Measurements from ENCODE around the gene TMEM235.

The TMEM235 gene

DNA sequence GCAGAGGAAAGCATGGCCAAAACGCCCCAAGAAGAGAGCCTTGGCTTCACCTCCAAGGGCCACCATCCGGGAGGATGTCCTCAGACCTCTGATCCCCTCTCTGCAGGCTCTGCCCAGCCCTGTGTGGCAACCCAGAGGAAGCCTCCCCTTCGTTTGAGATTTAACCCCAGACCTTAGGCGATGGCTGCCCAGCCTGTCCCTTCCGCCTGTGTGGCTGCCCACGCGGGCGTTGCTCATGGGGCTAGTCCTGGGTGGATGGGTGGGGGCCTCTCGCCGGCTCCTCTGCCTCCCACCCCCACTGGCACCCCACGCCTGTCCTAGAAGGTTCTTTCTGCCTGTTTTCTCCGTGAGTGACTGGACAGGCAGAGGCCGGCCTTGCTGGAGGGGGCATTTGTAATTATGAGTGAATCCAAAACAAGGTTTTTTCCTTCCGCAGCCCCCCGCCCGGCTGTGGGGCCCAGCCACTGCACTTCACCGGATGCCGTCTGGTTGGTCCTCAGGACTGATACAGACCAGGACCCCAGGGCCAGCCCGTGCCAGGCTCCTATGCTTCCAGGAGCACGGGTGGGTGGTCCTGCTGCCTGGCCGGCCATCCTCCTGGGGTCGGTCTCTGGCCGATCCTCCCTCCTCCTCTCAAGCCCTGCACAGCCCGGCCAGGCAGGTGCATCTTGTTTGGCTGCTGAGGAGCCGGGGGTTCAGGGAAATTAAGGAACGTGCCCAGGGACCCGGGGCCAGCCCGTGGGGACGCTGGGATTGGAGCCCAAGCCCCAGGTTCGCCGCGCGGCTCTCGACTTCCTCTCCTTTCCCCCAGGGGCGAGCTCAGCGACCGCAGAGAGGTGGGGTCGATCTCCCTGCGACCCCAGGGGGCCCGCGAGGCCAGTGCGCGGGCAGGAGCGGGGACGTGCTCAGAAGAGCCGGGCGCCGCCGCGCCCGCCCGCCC lies at the start of gene TMEM235:
TSS of gene TMEM235 (plus strand) at position 636 of the 940 bp plus-strand sequence. CDS start 393 bp downstream, outside the sequence.
- Histone ChIP-seq H3K4me1 (ENCODE audit: control insufficient read depth, insufficient read depth, low read length) (no peaks in the 10 kb centered on the region), H3K27me3 (ENCODE audit: control insufficient read depth, insufficient read depth, low read length) (peaks cover 29% of the 10 kb centered on the region), H3K9ac (ENCODE audit: low read depth, low read length) (no peak within 1 kb of the TSS), H3K9me3 (ENCODE audit: control insufficient read depth, insufficient read depth, low read length) (no peaks in the 10 kb centered on the region), H3K36me3 (ENCODE audit: control insufficient read depth, insufficient read depth, low read length) (no peaks in the 10 kb centered on the region), H3K4me3 (ENCODE audit: low read depth, low read length) (peak within 1 kb of the TSS; percentile 68), H3K27ac (ENCODE audit: low read depth, low read length) (no peak within 1 kb of the TSS)

DNA sequence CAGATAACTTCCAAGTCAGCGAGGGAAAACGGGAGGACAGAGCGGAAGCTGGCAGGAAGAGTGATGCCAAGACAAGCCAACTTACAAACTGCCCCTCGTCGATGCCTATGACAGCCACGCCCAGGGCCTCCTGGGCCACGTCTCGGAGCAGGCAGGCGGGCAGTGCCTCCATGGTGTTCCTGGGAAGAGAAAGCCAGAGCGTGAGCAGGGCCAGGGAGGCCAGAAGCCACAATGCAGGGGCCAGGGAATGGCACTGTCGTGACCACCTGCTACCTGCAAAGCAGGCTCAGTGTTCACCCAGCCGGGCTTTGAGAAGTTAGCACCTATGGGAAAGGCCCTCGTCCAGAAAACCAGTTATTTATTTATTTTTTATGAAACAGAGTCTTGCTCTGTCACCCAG lies 48.9 kb upstream of the TMEM235 start:
- H3K36me3 ChIP-seq (ENCODE audit: control insufficient read depth, insufficient read depth, low read length) = peaks cover 74% of the 10 kb centered on the region
- no peak overlapping the region for H3K9ac ChIP-seq (ENCODE audit: low read depth, low read length)
- H3K4me1 ChIP-seq (ENCODE audit: control insufficient read depth, insufficient read depth, low read length) = no peaks in the 10 kb centered on the region; the same call in 1 of the 2 replicates
- no peaks in the 10 kb centered on the region for H3K27me3 ChIP-seq (ENCODE audit: control insufficient read depth, insufficient read depth, low read length)
- no peak overlapping the region for H3K4me3 ChIP-seq (ENCODE audit: low read depth, low read length)
- H3K9me3 ChIP-seq (ENCODE audit: control insufficient read depth, insufficient read depth, low read length) = no peaks in the 10 kb centered on the region
- H3K27ac ChIP-seq (ENCODE audit: low read depth, low read length) = no peak overlapping the region

DNA sequence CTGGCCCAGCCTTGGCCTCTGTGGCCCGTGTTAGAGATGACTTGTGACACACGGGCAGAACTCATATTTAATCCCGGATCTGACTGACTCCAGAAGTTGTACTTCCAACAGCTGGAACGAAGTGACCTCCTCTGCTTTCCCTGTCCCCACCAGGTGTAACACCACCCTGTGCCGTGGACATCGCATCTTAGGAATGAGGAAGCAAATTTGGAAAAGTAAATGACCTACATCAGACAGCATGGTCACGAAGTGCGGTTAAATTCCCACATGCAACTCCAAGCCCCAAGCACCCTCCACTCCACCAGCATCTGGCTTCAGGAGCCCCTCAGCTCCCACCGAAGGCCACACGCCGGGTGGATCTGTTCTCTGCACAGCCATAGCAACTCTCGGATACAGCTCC lies 47.5 kb upstream of the TMEM235 start:
- Histone ChIP-seq H3K27me3 (ENCODE audit: control insufficient read depth, insufficient read depth, low read length) (no peaks in the 10 kb centered on the region), H3K27ac (ENCODE audit: low read depth, low read length) (no peak overlapping the region), H3K9me3 (ENCODE audit: control insufficient read depth, insufficient read depth, low read length) (no peaks in the 10 kb centered on the region), H3K9ac (ENCODE audit: low read depth, low read length) (no peak overlapping the region), H3K4me1 (ENCODE audit: control insufficient read depth, insufficient read depth, low read length) (no peaks in the 10 kb centered on the region; the same call in 1 of the 2 replicates), H3K4me3 (ENCODE audit: low read depth, low read length) (no peak overlapping the region), H3K36me3 (ENCODE audit: control insufficient read depth, insufficient read depth, low read length) (peaks cover 64% of the 10 kb centered on the region)

DNA sequence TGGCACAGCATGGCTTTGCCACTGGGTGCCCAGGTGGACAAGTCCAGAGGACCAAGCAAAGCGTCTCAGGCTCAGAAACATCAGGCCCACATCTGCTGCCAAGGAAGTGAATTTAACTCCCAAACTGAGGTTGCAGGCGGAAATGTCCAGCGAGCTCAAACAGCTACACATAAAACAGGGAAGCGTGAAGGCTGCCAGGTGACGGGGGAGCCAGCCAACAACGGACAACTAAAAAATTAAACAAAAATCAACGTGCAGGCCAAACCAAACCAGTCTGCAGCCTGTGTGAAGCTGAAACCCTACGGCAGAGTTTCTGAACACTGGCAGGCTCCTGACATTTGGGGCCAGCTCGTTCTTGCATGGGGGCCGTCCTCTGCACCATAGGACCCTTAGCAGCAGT lies 47.1 kb upstream of the TMEM235 start:
- H3K36me3 ChIP-seq (ENCODE audit: control insufficient read depth, insufficient read depth, low read length) = peaks cover 60% of the 10 kb centered on the region
- H3K4me3 ChIP-seq (ENCODE audit: low read depth, low read length) = no peak overlapping the region
- no peaks in the 10 kb centered on the region for H3K9me3 ChIP-seq (ENCODE audit: control insufficient read depth, insufficient read depth, low read length)

DNA sequence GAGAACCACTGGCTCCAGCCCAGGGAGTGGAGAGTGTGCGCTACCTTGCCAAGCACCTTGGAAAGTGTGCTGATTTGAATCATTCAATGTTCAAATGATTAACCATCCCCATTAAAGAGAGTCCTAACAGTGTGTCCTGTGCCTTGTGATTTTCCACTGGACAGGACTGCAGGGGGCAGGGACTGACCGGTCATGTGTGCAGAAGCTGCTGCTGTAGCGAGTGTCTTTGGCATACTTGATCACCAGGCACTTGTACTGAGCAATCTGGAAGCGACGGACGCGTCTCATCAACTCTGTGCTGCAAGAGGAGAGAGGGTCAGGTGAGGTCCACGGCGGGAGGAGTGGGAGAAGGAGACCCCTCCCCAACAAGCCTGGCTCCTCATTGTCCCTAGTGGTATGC lies 46.6 kb upstream of the TMEM235 start:
- H3K27me3 ChIP-seq (ENCODE audit: control insufficient read depth, insufficient read depth, low read length) = no peaks in the 10 kb centered on the region
- H3K36me3 ChIP-seq (ENCODE audit: control insufficient read depth, insufficient read depth, low read length) = peaks cover 54% of the 10 kb centered on the region
- H3K9ac ChIP-seq (ENCODE audit: low read depth, low read length) = no peak overlapping the region
- H3K4me3 ChIP-seq (ENCODE audit: low read depth, low read length) = no peak overlapping the region
- no peak overlapping the region for H3K27ac ChIP-seq (ENCODE audit: low read depth, low read length)
- H3K4me1 ChIP-seq (ENCODE audit: control insufficient read depth, insufficient read depth, low read length) = no peaks in the 10 kb centered on the region; the same call in 1 of the 2 replicates
- no peaks in the 10 kb centered on the region for H3K9me3 ChIP-seq (ENCODE audit: control insufficient read depth, insufficient read depth, low read length)

More for the DNA sequence above, 47.1 kb upstream of the TMEM235 start:
- H3K4me1 ChIP-seq (ENCODE audit: control insufficient read depth, insufficient read depth, low read length) = no peaks in the 10 kb centered on the region; the same call in 1 of the 2 replicates
- no peaks in the 10 kb centered on the region for H3K27me3 ChIP-seq (ENCODE audit: control insufficient read depth, insufficient read depth, low read length)
- H3K9ac ChIP-seq (ENCODE audit: low read depth, low read length) = no peak overlapping the region
- no peak overlapping the region for H3K27ac ChIP-seq (ENCODE audit: low read depth, low read length)

DNA sequence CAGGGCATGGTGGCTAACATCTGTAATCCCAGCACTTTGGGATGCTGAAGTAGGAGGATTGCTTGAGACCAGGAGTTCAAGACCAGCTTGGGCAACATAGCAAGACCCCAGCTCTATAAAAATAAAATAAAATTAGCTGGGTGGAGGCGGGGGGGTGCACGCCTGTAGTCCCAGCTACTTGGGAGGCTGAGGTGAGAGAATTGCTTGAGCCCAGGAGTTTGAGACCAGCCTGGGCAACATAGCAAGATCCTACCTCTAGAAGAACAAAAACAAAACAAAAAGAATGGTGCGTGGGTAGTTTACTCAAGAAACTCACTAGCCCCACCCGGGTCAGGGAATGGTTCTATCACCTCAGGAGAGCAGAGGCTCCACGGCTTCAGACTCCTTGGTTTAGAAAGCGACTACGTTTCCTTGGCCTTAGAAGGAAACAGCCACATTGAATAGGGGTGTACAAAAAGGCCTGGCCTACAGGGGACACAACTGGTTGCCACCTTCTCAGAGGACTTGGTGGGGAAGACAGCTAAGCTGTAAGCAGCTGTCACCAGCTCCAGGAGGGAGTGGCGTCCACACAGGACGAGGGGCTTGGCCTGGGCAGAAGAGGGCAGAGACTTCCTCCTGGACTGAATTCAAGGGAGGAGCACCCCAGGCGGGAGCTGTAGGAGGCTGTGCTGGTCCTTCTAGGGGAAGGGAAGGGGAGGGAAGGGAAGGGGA lies 45.3 kb upstream of the TMEM235 start:
- H3K27ac ChIP-seq (ENCODE audit: low read depth, low read length) = no peak overlapping the region
- H3K36me3 ChIP-seq (ENCODE audit: control insufficient read depth, insufficient read depth, low read length) = peaks cover 48% of the 10 kb centered on the region
- no peaks in the 10 kb centered on the region for H3K27me3 ChIP-seq (ENCODE audit: control insufficient read depth, insufficient read depth, low read length)
- H3K4me1 ChIP-seq (ENCODE audit: control insufficient read depth, insufficient read depth, low read length) = no peaks in the 10 kb centered on the region; the same call in 1 of the 2 replicates
- H3K9me3 ChIP-seq (ENCODE audit: control insufficient read depth, insufficient read depth, low read length) = no peaks in the 10 kb centered on the region
- H3K4me3 ChIP-seq (ENCODE audit: low read depth, low read length) = peak overlapping the region; percentile 91
- peak overlapping the region; percentile 55; the same call in 1 of the 2 replicates for H3K9ac ChIP-seq (ENCODE audit: low read depth, low read length)

DNA sequence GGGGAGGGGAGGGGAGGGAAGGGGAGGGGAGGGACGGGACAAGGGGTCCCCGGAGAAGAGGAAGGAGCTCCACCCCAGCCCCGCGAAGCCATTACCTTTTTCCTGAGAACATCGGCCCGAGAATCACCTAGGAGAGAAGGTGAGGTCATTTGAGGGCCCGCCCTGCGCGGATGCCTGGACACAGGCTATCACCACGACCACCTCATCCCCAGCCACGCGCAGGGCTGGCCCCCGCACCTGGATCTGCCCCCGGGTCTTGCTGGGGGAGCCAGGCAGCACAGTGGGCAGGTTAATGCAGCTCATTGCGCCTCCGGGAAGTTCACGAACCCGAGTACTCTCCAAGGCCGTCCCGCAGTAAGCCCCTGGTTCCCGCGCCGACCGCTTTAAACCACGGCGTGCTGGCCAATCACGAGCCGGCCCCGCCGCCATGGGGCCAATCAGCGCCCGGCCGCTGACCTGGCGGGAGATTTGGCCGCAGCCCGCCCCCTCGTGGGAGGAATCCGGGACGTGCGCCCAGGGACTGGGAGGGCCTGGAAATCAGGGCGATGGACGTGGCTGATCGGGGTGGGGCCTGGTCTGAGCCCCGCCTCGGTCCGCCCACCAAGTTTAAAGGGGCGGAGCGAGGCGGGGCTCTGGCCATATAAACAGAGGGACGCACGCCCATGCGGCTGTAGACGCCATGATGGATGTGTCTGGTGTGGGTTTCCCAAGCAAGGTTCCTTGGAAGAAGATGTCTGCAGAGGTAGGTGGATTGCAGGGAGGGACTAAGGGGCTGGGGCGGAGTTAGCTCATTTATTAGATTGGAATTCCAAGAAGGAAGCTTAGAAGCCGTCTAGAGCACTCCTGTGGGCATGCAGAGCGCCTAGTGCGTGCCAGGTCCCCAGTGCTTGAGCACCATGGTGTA lies 44.5 kb upstream of the TMEM235 start, which contains the start of the genes AFMID and TK1:
TSS of gene AFMID (plus strand) at position 671 of the 904 bp plus-strand sequence. CDS start at position 680, 9 bp downstream.
TSS of gene TK1 (minus strand) at position 361 of the 904 bp plus-strand sequence. CDS start at position 303, 58 bp downstream.
- H3K9me3 ChIP-seq (ENCODE audit: control insufficient read depth, insufficient read depth, low read length) = no peaks in the 10 kb centered on the region
- peaks cover 48% of the 10 kb centered on the region for H3K36me3 ChIP-seq (ENCODE audit: control insufficient read depth, insufficient read depth, low read length)
- no peaks in the 10 kb centered on the region for H3K27me3 ChIP-seq (ENCODE audit: control insufficient read depth, insufficient read depth, low read length)
- peak within 1 kb of the TSS; percentile 91 for H3K4me3 ChIP-seq (ENCODE audit: low read depth, low read length)
- no peaks in the 10 kb centered on the region; the same call in 1 of the 2 replicates for H3K4me1 ChIP-seq (ENCODE audit: control insufficient read depth, insufficient read depth, low read length)
- H3K9ac ChIP-seq (ENCODE audit: low read depth, low read length) = peak within 1 kb of the TSS; percentile 96
- H3K27ac ChIP-seq (ENCODE audit: low read depth, low read length) = peak within 1 kb of the TSS; percentile 92

DNA sequence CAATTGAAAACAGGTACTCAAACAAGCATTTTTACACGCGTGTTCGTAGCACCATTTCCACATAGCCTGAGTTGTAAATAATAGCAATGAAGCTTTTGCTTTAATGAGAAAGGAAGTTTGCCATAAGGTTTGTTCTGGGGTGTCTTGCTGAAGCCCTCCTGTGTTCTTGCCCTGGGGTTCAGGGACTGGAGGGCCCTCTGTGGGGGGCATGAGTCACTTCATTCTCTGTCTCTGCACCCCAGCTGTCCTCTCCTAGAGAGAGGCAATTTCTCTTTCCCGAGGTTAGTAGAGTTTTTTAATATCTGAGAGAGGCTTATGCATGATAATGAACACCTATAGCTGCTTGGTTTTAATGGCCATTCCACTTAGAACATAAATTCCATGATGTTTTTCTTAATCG lies 34.7 kb upstream of the TMEM235 start:
- no peaks in the 10 kb centered on the region for H3K27me3 ChIP-seq (ENCODE audit: control insufficient read depth, insufficient read depth, low read length)
- peaks cover 17% of the 10 kb centered on the region for H3K4me1 ChIP-seq (ENCODE audit: control insufficient read depth, insufficient read depth, low read length)
- H3K36me3 ChIP-seq (ENCODE audit: control insufficient read depth, insufficient read depth, low read length) = peaks cover 39% of the 10 kb centered on the region
- no peak overlapping the region for H3K4me3 ChIP-seq (ENCODE audit: low read depth, low read length)
- peak overlapping the region; percentile 78 for H3K27ac ChIP-seq (ENCODE audit: low read depth, low read length)
- H3K9me3 ChIP-seq (ENCODE audit: control insufficient read depth, insufficient read depth, low read length) = no peaks in the 10 kb centered on the region
- H3K9ac ChIP-seq (ENCODE audit: low read depth, low read length) = no peak overlapping the region

DNA sequence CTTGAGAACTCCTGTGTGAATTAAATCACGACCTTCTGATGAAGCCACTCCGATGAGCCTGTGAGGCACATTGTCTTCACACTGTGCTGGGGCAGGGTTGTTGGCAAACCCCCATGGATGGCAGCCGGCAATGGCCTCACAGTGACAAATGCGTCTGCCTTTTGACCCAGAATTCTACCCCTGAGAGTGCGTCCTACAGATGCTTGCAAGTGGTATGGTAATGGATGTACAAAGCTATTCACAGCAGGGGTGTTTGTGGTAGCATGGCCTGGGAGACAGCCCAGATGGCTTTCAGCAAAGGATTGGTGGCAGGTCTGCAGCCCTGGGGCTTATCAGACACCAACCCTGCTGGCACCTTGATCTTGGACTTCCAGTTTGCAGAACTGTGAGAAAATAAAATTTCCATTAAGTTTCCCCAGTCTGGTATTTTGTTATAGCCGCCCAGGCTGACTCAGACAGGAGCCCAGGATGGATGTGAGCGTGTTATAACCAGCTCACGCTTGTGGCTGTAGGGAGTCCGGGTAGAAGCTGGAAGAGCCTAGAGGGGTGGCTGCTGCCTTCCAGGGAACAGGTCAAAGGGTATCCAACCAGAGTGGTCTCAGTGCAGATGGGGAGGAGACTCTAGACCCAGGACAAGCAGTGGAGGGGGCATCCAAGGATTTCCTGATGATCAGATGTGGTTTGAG lies 34.1 kb upstream of the TMEM235 start:
- Histone ChIP-seq H3K9me3 (ENCODE audit: control insufficient read depth, insufficient read depth, low read length) (no peaks in the 10 kb centered on the region), H3K4me1 (ENCODE audit: control insufficient read depth, insufficient read depth, low read length) (peaks cover 17% of the 10 kb centered on the region), H3K27ac (ENCODE audit: low read depth, low read length) (peak overlapping the region; percentile 78), H3K4me3 (ENCODE audit: low read depth, low read length) (no peak overlapping the region), H3K9ac (ENCODE audit: low read depth, low read length) (no peak overlapping the region), H3K36me3 (ENCODE audit: control insufficient read depth, insufficient read depth, low read length) (peaks cover 35% of the 10 kb centered on the region), H3K27me3 (ENCODE audit: control insufficient read depth, insufficient read depth, low read length) (no peaks in the 10 kb centered on the region)

DNA sequence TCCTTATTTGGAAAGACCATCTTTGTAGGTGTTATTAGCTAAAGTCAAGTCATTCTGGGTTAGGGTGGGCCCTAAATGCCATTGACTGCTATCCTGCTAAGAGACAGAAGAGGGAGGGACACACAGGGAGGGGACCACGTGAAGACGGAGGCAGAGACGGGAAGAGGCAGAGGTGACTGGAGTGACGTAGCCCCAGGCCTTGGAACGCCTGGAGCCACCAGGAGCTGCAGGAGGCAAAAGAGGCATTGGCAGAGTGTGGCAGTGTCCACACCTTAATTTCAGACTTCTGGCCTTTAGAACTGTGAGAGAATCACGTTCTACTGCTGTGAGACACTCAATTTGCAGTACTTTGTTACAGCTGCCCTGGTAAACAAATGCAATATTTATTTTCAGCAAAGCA lies 31.0 kb upstream of the TMEM235 start:
- H3K4me1 ChIP-seq (ENCODE audit: control insufficient read depth, insufficient read depth, low read length) = peaks cover 17% of the 10 kb centered on the region
- no peak overlapping the region for H3K9ac ChIP-seq (ENCODE audit: low read depth, low read length)
- H3K36me3 ChIP-seq (ENCODE audit: control insufficient read depth, insufficient read depth, low read length) = peaks cover 43% of the 10 kb centered on the region
- H3K27ac ChIP-seq (ENCODE audit: low read depth, low read length) = no peak overlapping the region
- H3K4me3 ChIP-seq (ENCODE audit: low read depth, low read length) = no peak overlapping the region
- H3K27me3 ChIP-seq (ENCODE audit: control insufficient read depth, insufficient read depth, low read length) = no peaks in the 10 kb centered on the region
- H3K9me3 ChIP-seq (ENCODE audit: control insufficient read depth, insufficient read depth, low read length) = no peaks in the 10 kb centered on the region

Data from HUES48 (cell line).